Kidney epithelial cell (primary cell): Measurements from ENCODE around the gene HDAC9. TPM values are rescaled to one million over a fixed set of nuclear protein-coding genes. Genes with fewer than 3 reads are reported as not detected.

Experiments used
- DNase-seq: peaks from one replicate; pipeline ENCODE4 v3.0.0-alpha.2; 2010; ENCODE audit warnings: low read depth
- H3K27me3 ChIP-seq: 2 replicates; pipeline ENCODE4 v1.6.0; 2011; ENCODE audit warnings: low read length; ENCODE audit not compliant: control insufficient read depth, insufficient read depth
- H3K36me3 ChIP-seq: 2 replicates; pipeline ENCODE4 v1.5.1; 2011; ENCODE audit warnings: low read length; ENCODE audit not compliant: control insufficient read depth, insufficient read depth
- H3K4me3 ChIP-seq: 2 replicates; pipeline ENCODE4 v1.5.1; 2011; ENCODE audit warnings: low read depth, mild to moderate bottlenecking, control low read depth, low read length
- total RNA-seq: library from RNA; depleted of rRNA; stranded (reverse); fragments of >200 nt; gene quantifications from 2 replicates; pipeline ENCODE4 v1.2.3, GENCODE V29; 2015
- TF ChIP-seq, protein P1 (sequence below): IDR thresholded peaks from 2 replicates; pipeline ENCODE4 v1.5.1; 2011; ENCODE audit warnings: mild to moderate bottlenecking, moderate library complexity, low read length, control low read depth, inconsistent platforms; ENCODE audit not compliant: insufficient read depth, poor library complexity, severe bottlenecking

Gene HDAC9
- total RNA-seq, 1 donor from 2014 or later = 84.5 TPM

DNA sequence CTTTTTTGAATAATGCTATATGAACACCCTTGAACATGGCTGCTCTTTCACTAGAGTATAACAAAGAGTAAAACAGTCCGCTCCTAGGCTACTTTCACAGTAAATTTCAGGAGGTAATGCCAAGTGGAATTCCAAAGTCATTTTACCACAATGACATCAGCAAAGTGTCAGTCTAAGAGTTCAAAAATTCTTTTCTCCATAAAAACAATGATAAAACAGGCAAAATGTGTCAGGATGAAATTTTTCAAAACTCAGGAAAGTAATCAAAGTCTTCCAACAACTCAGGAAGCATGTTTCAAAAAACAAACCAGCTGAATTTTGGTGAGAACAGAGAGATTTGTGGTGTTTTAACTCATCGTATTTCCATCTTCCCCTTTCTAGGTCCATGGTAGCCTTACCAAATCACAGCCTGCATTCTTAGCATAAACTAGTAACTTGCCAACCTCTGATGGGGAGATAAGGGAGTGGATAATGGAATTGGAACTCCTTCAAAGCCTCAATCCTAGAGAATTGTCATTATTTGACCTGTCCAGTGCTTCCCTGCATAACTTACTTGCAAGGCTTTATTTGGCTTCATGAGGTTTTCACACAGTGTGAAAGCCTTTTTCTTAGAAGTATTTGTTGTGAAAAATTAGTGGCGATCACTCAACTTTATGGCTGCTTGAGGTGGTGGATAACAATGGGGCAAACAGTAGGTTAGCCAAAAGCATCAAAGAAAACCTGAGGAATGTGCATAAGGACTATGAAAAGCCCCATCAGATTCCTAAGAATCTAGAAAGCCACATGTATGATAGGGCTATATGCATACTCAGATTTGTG lies 302.7 kb downstream of the HDAC9 start:
- DNase-seq = no peak
- Histone ChIP-seq H3K27me3 (no peaks in the 10 kb centered on the region), H3K36me3 (no peaks in the 10 kb centered on the region), H3K4me3 (no peak overlapping the region)
- TF ChIP-seq, protein P1, sequence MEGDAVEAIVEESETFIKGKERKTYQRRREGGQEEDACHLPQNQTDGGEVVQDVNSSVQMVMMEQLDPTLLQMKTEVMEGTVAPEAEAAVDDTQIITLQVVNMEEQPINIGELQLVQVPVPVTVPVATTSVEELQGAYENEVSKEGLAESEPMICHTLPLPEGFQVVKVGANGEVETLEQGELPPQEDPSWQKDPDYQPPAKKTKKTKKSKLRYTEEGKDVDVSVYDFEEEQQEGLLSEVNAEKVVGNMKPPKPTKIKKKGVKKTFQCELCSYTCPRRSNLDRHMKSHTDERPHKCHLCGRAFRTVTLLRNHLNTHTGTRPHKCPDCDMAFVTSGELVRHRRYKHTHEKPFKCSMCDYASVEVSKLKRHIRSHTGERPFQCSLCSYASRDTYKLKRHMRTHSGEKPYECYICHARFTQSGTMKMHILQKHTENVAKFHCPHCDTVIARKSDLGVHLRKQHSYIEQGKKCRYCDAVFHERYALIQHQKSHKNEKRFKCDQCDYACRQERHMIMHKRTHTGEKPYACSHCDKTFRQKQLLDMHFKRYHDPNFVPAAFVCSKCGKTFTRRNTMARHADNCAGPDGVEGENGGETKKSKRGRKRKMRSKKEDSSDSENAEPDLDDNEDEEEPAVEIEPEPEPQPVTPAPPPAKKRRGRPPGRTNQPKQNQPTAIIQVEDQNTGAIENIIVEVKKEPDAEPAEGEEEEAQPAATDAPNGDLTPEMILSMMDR = no peak

DNA sequence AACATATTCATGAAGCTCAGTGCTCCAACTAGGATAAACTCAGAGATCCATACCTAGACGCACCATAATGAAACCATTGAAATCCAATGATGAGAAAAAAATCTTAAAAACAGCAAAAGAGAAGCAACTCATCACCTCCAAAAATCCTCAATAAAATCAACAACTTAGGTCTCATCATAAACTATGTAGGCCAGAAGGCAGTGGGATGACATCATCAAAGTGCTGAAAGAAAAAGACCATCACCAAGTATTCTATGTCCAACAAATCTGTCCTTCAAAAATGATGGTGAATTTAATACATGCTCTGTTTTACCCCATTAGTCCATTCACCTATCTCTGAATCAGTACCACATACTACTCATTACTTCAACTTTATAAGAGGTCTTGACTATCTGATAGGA lies 304.4 kb downstream of the HDAC9 start:
- TF ChIP-seq, protein P1 = no peak
- no peaks in the 10 kb centered on the region for H3K27me3 ChIP-seq
- no peak for DNase-seq

DNA sequence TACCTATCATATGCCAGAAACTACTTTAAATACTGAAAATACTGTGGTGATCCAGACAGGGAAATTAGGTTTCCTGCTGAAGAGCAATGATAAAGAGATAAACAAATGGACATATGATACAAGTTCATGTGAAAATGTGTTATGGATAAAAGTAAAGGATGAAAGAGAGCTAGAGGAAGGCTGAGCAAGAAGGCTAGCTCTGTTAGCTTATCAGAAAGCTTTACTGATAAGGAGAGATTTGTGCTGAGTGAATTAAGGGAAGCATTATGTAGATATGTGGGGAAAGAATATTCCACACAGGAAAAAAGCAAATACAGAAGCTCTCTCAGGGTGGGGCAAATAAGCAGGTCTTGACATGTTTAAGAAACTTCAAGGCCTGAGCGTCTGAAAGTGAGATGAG lies 308.4 kb downstream of the HDAC9 start:
- TF ChIP-seq, protein P1 = no peak
- Histone ChIP-seq H3K4me3 (no peak overlapping the region), H3K36me3 (no peaks in the 10 kb centered on the region), H3K27me3 (no peaks in the 10 kb centered on the region)
- DNase-seq = no peak

More for the DNA sequence above, 304.4 kb downstream of the HDAC9 start:
- Histone ChIP-seq H3K4me3 (no peak overlapping the region), H3K36me3 (no peaks in the 10 kb centered on the region)

DNA sequence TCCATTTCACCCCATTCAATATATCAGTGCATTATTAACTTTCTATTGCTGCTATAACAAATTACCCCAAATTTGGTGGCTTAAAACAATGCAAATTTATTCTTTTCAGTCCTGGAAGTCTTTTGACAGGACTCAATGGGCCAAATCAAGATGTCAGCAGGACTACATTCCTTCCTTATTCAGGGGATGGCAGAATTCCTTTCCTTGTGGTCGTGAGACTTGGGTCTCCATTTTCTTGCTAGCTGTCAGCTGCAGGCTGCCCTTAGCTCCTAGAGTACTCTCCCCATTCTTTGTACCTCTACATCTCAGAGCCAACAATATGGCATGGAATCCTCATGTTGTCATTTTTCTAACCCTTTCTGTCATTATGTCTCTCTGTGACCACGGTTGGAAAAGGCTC lies 310.6 kb downstream of the HDAC9 start:
- H3K4me3 ChIP-seq = no peak overlapping the region
- no peaks in the 10 kb centered on the region for H3K36me3 ChIP-seq
- no peak for DNase-seq
- H3K27me3 ChIP-seq = no peaks in the 10 kb centered on the region
- TF ChIP-seq, protein P1 = no peak

DNA sequence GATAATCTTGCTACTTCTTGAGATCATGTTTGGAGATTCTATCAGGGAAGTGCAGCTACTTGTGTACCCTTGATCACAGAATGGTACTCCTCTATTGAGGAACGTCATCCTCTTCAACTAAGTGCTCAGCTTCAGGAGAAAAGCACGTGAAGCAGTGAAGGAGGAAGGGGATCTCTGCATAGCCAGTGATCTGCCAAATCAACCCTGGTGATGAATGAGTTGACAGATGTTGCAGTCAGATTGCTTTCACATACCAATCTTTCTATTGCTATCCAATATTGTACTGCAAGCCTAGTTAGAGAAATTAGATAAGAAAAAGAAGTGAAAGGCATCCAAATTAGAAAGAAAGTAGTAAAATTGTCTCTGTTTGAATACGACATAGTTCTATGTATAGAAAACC lies 312.5 kb downstream of the HDAC9 start:
- DNase-seq = no peak
- Histone ChIP-seq H3K36me3 (no peaks in the 10 kb centered on the region), H3K4me3 (no peak overlapping the region), H3K27me3 (no peaks in the 10 kb centered on the region)
- TF ChIP-seq, protein P1 = no peak
